Transverse colon (tissue), 3 donors: ENCODE results near the gene TEX11.

Experiments used
- CTCF ChIP-seq, 5 experiments: fragments of 200-600 bp in 3 of 5; fragments of 450-650 bp in 2 of 5; sonication (generic) in 3 of 5; IDR thresholded peaks; 1 replicate in 2 of 5; 2 replicates in 3 of 5; pipeline ENCODE4 v1.5.1; 2016 to 2017; ENCODE audit warnings: antibody characterized with exemption in 5 of 5, inconsistent platforms in 3 of 5, mild to moderate bottlenecking in 2 of 5, moderate library complexity in 1 of 5
- EP300 ChIP-seq: sonication (generic); formaldehyde crosslinking; IDR thresholded peaks from one replicate; pipeline ENCODE4 v1.6.1; 2017; ENCODE audit warnings: antibody characterized with exemption, low read depth
- POLR2A ChIP-seq: fragments of 450-650 bp; IDR thresholded peaks from one replicate; pipeline ENCODE4 v1.6.1; 2016; ENCODE audit warnings: antibody characterized with exemption, mild to moderate bottlenecking, moderate library complexity

- TF ChIP-seq CTCF (IDR thresholded peaks at IDR 0.05) (no peak), POLR2A (peak; percentile 86), EP300 (no peak)
These were observed 429.1 kb downstream of the TEX11 start for GRCh38 chrX:70479247-70479921.
